Hematopoietic multipotent progenitor cell treated with erythropoietin and hydrocortisone succinate and interleukin-3 and kit ligand, for 8 days (in vitro differentiated cells): Measurements from ENCODE around the gene NKD2.
"Not testable (repeated sequence)": the region's sequence is repeated elsewhere in the genome, so short reads cannot be mapped to it uniquely, and the experiment has no call there.

Experiments used
- DNase-seq: peaks from one replicate; pipeline ENCODE4 v3.0.0-alpha.2; 2015

NKD2 gene

GRCh38 chr5:1014781-1015221 is 6.2 kb downstream of the NKD2 start:
- no peak for DNase-seq

- no peak for DNase-seq
Measured at GRCh38 chr5:1015507-1015906, 6.9 kb downstream of the NKD2 start.

GRCh38 chr5:1016036-1016435 is 7.4 kb downstream of the NKD2 start:
- no peak for DNase-seq

- no peak for DNase-seq
Measured at GRCh38 chr5:1016476-1016875, 7.9 kb downstream of the NKD2 start.

GRCh38 chr5:1017056-1017455 is 8.5 kb downstream of the NKD2 start:
- no peak for DNase-seq

GRCh38 chr5:1017691-1018455 is 9.3 kb downstream of the NKD2 start:
- no peak for DNase-seq

- no peak for DNase-seq
Measured at GRCh38 chr5:1018596-1018995, 10.0 kb downstream of the NKD2 start.

GRCh38 chr5:1019001-1019905 is 10.7 kb downstream of the NKD2 start:
- no peak for DNase-seq

GRCh38 chr5:1020452-1020961 is 11.9 kb downstream of the NKD2 start:
- no peak for DNase-seq

GRCh38 chr5:1021136-1021968 is 12.8 kb downstream of the NKD2 start:
- DNase-seq = no peak

GRCh38 chr5:1021969-1022336 is 13.4 kb downstream of the NKD2 start:
- DNase-seq = not testable (repeated sequence)

GRCh38 chr5:1026700-1027621 is 18.4 kb downstream of the NKD2 start:
- DNase-seq = no peak

- no peak for DNase-seq
Measured at GRCh38 chr5:1027631-1028441, 19.2 kb downstream of the NKD2 start.

- no peak for DNase-seq
Measured at GRCh38 chr5:1028481-1029281, 20.1 kb downstream of the NKD2 start.

GRCh38 chr5:1029282-1029944 is 20.8 kb downstream of the NKD2 start:
- DNase-seq = no peak

- no peak for DNase-seq
Measured at GRCh38 chr5:1029945-1030625, 21.5 kb downstream of the NKD2 start.

GRCh38 chr5:1030801-1031271 is 22.2 kb downstream of the NKD2 start:
- no peak for DNase-seq

- DNase-seq = no peak
Measured at GRCh38 chr5:1031306-1031959, 22.8 kb downstream of the NKD2 start.
